ENCODE measurements around the gene KANK4. TPM values are rescaled to one million over a fixed set of nuclear protein-coding genes. Genes with fewer than 3 reads are reported as not detected.

The KANK4 gene
- total RNA-seq, 4 donors from 2014 or later: 2.5 TPM; not detected in 3

- Histone ChIP-seq H3K27ac (no peak overlapping the region), H3K27me3 (no peaks in the 10 kb centered on the region), H3K36me3 (no peaks in the 10 kb centered on the region), H3K9me3 (no peaks in the 10 kb centered on the region), H3K4me1 (peaks cover 0 to 11% (median 0%) of the 10 kb centered on the region in 4 donors), H3K4me3 (no peak overlapping the region)
- no peak for DNase-seq
- no peak for TF ChIP-seq CTCF (IDR thresholded peaks at IDR 0.05)
- no peak for TF ChIP-seq POLR2A (IDR thresholded peaks at IDR 0.05)
Observed at GRCh38 chr1:62285984-62286785, 33.0 kb downstream of the KANK4 start.

- Histone ChIP-seq H3K9me3 (no peaks in the 10 kb centered on the region), H3K27ac (no peak overlapping the region), H3K27me3 (no peaks in the 10 kb centered on the region), H3K4me1 (peaks cover 0 to 11% (median 0%) of the 10 kb centered on the region in 4 donors), H3K36me3 (no peaks in the 10 kb centered on the region), H3K4me3 (no peak overlapping the region)
- DNase-seq: no peak
- TF ChIP-seq POLR2A (IDR thresholded peaks at IDR 0.05): no peak
- TF ChIP-seq CTCF (IDR thresholded peaks at IDR 0.05): no peak
Observed at GRCh38 chr1:62285440-62285839, 33.8 kb downstream of the KANK4 start.

GRCh38 chr1:62283986-62284385, 35.2 kb downstream of the KANK4 start:
- H3K27ac ChIP-seq: no peak overlapping the region
- TF ChIP-seq CTCF (IDR thresholded peaks at IDR 0.05): no peak
- no peak for TF ChIP-seq POLR2A (IDR thresholded peaks at IDR 0.05)
- H3K27me3 ChIP-seq: no peaks in the 10 kb centered on the region
- H3K36me3 ChIP-seq: no peaks in the 10 kb centered on the region
- DNase-seq: no peak
- no peak overlapping the region for H3K4me3 ChIP-seq
- H3K9me3 ChIP-seq: no peaks in the 10 kb centered on the region
- H3K4me1 ChIP-seq: peaks cover 0 to 11% (median 0%) of the 10 kb centered on the region in 4 donors

- Histone ChIP-seq H3K4me3 (no peak overlapping the region), H3K27me3 (no peaks in the 10 kb centered on the region), H3K4me1 (peaks cover 0 to 11% (median 0%) of the 10 kb centered on the region in 4 donors), H3K9me3 (no peaks in the 10 kb centered on the region), H3K27ac (no peak overlapping the region), H3K36me3 (no peaks in the 10 kb centered on the region)
- DNase-seq: no peak
- TF ChIP-seq POLR2A (IDR thresholded peaks at IDR 0.05) (no peak), CTCF (IDR thresholded peaks at IDR 0.05) (no peak)
Observed at GRCh38 chr1:62282909-62283755, 36.1 kb downstream of the KANK4 start.

GRCh38 chr1:62281922-62282555, 37.2 kb downstream of the KANK4 start:
- H3K4me1 ChIP-seq: peaks cover 0 to 11% (median 0%) of the 10 kb centered on the region in 4 donors
- no peak for TF ChIP-seq CTCF (IDR thresholded peaks at IDR 0.05)
- H3K27ac ChIP-seq: no peak overlapping the region
- no peaks in the 10 kb centered on the region for H3K9me3 ChIP-seq
- no peaks in the 10 kb centered on the region for H3K36me3 ChIP-seq
- H3K4me3 ChIP-seq: no peak overlapping the region
- no peaks in the 10 kb centered on the region for H3K27me3 ChIP-seq
- DNase-seq: no peak
